ENCODE measurements around the gene PTPN12. TPM values are rescaled to one million over a fixed set of nuclear protein-coding genes. Genes with fewer than 3 reads are reported as not detected.

The PTPN12 gene
- total RNA-seq, 1 donor from 2014 or later, result 38.3 TPM

- intact Hi-C loops (cut with DNase I), result no loop called here
- ATAC-seq (ENCODE audit: poor library complexity), result no peak
- DNase-seq, result no peak
Measured at GRCh38 chr7:77687100-77687746, 150.1 kb downstream of the PTPN12 start.

- intact Hi-C loops (cut with DNase I), result no loop called here
- no peak for ATAC-seq (ENCODE audit: poor library complexity)
- no peak for DNase-seq
Measured at GRCh38 chr7:77687747-77688144, 150.7 kb downstream of the PTPN12 start.

Other genes with a start within 250 kb of the PTPN12 start
- 8.0 TPM for gene GSAP, start 120.9 kb upstream of the PTPN12 start, total RNA-seq
- 9.3 TPM for gene RSBN1L, start 159.2 kb downstream of the PTPN12 start, total RNA-seq

Measured in Right ventricle myocardium superior (tissue), 1 donor.